Spleen (tissue), 11 donors: ENCODE results near the gene NR3C2. TPM values are rescaled to one million over a fixed set of nuclear protein-coding genes. Genes with fewer than 3 reads are reported as not detected.

Experiments used
- DNase-seq: peaks from one replicate; pipeline ENCODE4 v3.0.0-alpha.2; 2020
- H3K27ac ChIP-seq, 8 donors: fragments of 200-600 bp; sonication (generic) in 7 of 8; 1 replicate in 4 of 8; 2 replicates in 4 of 8; pipeline versions ENCODE4 v1.5.0 to v1.8.0; 2016 to 2021; ENCODE audit warnings: inconsistent platforms in 4 of 8, mild to moderate bottlenecking in 4 of 8, moderate library complexity in 1 of 8
- H3K27me3 ChIP-seq, 7 donors: fragments of 200-600 bp; sonication (generic) in 6 of 7; replicated peaks in 1 of 7; 1 replicate in 4 of 7; 2 replicates in 3 of 7; pipeline versions ENCODE4 v1.5.0 to v1.8.0; 2016 to 2021; ENCODE audit warnings: inconsistent platforms in 3 of 7, mild to moderate bottlenecking in 1 of 7
- H3K36me3 ChIP-seq, 6 donors: fragments of 200-600 bp; sonication (generic) in 5 of 6; 1 replicate in 4 of 6; 2 replicates in 2 of 6; pipeline versions ENCODE4 v1.5.0 to v1.8.0; 2016 to 2021; ENCODE audit warnings: inconsistent platforms in 2 of 6
- H3K4me1 ChIP-seq, 6 donors: fragments of 200-600 bp; sonication (generic) in 5 of 6; 1 replicate in 3 of 6; 2 replicates in 3 of 6; pipeline versions ENCODE4 v1.5.0 to v1.8.0; 2016 to 2021; ENCODE audit warnings: inconsistent platforms in 3 of 6
- H3K4me3 ChIP-seq, 8 donors: fragments of 200-600 bp; sonication (generic) in 7 of 8; 1 replicate in 4 of 8; 2 replicates in 4 of 8; pipeline versions ENCODE4 v1.5.0 to v1.8.0; 2016 to 2021; ENCODE audit warnings: inconsistent platforms in 4 of 8, mild to moderate bottlenecking in 4 of 8, moderate library complexity in 2 of 8
- H3K9me3 ChIP-seq, 8 donors: fragments of 200-600 bp; sonication (generic) in 7 of 8; 1 replicate in 4 of 8; 2 replicates in 4 of 8; pipeline versions ENCODE4 v1.5.0 to v1.8.0; 2016 to 2021; ENCODE audit warnings: inconsistent platforms in 4 of 8
- POLR2A ChIP-seq, 3 donors: fragments of 450-650 bp; IDR thresholded peaks; one replicate each; pipeline ENCODE4 v1.5.1; 2017; ENCODE audit warnings: antibody characterized with exemption in 3 of 3, mild to moderate bottlenecking in 1 of 3
- POLR2AphosphoS5 ChIP-seq, 3 donors: sonication (generic); formaldehyde crosslinking; IDR thresholded peaks; one replicate each; pipeline ENCODE4 v1.5.1; 2017; ENCODE audit warnings: antibody characterized with exemption in 3 of 3
- WGBS, 5 donors: extraction: QIAGEN DNeasy Blood & Tissue Kit in 3 of 5; methylation state at CpG; one replicate each; pipeline versions ENCODE4 v1.1.5 to v1.1.7; 2013 to 2018; 5-methylcytosine and 5-hydroxymethylcytosine counted together
- intact Hi-C: fragments of 100-400 bp; cut with DNase I; formaldehyde crosslinking; loops from one replicate; pipeline ENCODE4 v1.15.0; 2023; ENCODE audit warnings: low total_unique reads
- polyA plus RNA-seq, 3 donors: library from polyadenylated mRNA; stranded (reverse); fragments of 200-250 nt; gene quantifications; one replicate each; pipeline ENCODE4 v1.2.1, GENCODE V29; 2013
- total RNA-seq, 7 donors: library from RNA; depleted of rRNA in 3 of 7; stranded (reverse); fragments of >200 nt in 3 of 7; fragmentation: NEBNext Ultra II Directional in 4 of 7; extraction: Animal tissue kit (Norgen Biotek cat#: 25700) in 4 of 7; gene quantifications; one replicate each; pipeline versions ENCODE4 v1.1.0 to v1.2.1, GENCODE V29; 2016 to 2021
- TF ChIP-seq, protein P1 (sequence below), 11 experiments: fragments of 200-600 bp in 7 of 11; fragments of 450-650 bp in 4 of 11; sonication (generic) in 4 of 11; IDR thresholded peaks in 8 of 11; conservative IDR thresholded peaks in 3 of 11; 1 replicate in 7 of 11; 2 replicates in 4 of 11; pipeline versions ENCODE4 v1.4.0 to v1.8.0; 2016 to 2021; ENCODE audit warnings: antibody characterized with exemption in 11 of 11, inconsistent platforms in 4 of 11, mild to moderate bottlenecking in 1 of 11
- donor health status: healthy with polysubstance abuse.
- donor health status: DM: no; HTN: no; CAD: no; lungs with moderate emphysema.
- donor health status: DM: no; HTN: no; CAD: no.
- donor health status: Bipolar disorder and iron deficiency.
- donor health status: healthy.
- donor health status: DM: no; HTN: no; CAD: no.
- donor health status: DM: yes; HTN: yes; CAD: no.

NR3C2 gene
- total and polyA plus RNA-seq, 10 donors: 1.2 to 25.9 (median 16.2) TPM

DNA sequence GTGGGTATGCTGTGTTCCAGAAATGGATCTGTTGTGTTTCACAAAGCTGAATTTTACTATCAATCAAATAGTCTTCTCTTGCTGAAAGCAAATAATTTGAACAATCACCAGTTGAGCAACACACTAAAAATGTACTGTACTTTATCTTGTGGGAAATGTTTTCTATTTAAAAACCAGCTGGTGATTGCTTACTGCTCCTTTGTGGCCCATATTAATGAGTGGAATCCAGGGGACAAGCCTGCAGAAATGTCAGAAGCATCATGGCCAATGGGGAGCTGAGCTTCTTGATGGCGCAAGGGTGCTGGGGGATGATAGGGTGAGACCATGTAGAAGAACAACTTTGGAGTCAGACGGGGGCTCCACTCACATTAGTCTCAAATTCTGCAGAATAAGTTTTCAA is 364.2 kb downstream of the NR3C2 start:
- WGBS, 5 donors: 87 to 96% (median 92%) methylated on average over 2 of the region's 2 CpGs
- Histone ChIP-seq H3K27me3 (no peaks in the 10 kb centered on the region), H3K27ac (no peak overlapping the region), H3K4me1 (no peaks in the 10 kb centered on the region), H3K9me3 (peaks cover 0 to 47% (median 37%) of the 10 kb centered on the region in 8 donors), H3K4me3 (no peak overlapping the region), H3K36me3 (peaks cover 0 to 98% (median 17%) of the 10 kb centered on the region in 6 donors)
- no peak for DNase-seq
- intact Hi-C loops: no loop called here
- TF ChIP-seq, protein P1, sequence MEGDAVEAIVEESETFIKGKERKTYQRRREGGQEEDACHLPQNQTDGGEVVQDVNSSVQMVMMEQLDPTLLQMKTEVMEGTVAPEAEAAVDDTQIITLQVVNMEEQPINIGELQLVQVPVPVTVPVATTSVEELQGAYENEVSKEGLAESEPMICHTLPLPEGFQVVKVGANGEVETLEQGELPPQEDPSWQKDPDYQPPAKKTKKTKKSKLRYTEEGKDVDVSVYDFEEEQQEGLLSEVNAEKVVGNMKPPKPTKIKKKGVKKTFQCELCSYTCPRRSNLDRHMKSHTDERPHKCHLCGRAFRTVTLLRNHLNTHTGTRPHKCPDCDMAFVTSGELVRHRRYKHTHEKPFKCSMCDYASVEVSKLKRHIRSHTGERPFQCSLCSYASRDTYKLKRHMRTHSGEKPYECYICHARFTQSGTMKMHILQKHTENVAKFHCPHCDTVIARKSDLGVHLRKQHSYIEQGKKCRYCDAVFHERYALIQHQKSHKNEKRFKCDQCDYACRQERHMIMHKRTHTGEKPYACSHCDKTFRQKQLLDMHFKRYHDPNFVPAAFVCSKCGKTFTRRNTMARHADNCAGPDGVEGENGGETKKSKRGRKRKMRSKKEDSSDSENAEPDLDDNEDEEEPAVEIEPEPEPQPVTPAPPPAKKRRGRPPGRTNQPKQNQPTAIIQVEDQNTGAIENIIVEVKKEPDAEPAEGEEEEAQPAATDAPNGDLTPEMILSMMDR (IDR thresholded peaks at IDR 0.05 in 8 of 11, conservative IDR thresholded peaks at IDR 0.05 in 3 of 11): no peak
- TF ChIP-seq POLR2AphosphoS5 (IDR thresholded peaks at IDR 0.05) (no peak), POLR2A (IDR thresholded peaks at IDR 0.05) (no peak)

DNA sequence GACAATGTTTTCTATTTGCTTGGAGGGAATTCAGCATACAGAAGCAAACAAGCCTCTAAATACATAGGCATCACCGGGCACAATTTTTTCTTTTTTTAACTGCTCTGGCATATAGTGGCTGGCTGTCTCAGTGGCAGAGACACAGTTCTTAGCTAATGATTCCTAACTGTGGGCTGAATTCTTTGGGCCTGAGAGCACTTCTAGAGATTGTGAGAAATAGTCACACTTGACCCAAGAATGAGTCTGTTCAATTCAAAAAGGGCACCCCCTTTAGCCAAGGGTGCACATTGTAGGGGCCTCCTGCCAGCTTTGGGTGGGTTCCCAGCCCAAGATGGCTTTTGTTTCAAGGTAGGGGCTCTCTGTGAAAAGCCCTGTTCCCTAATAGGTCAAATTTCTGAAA is 364.6 kb downstream of the NR3C2 start:
- DNase-seq: no peak
- Histone ChIP-seq H3K4me3 (no peak overlapping the region), H3K36me3 (peaks cover 0 to 100% (median 17%) of the 10 kb centered on the region in 6 donors), H3K9me3 (peaks cover 0 to 48% (median 38%) of the 10 kb centered on the region in 8 donors), H3K4me1 (no peaks in the 10 kb centered on the region), H3K27ac (no peak overlapping the region), H3K27me3 (no peaks in the 10 kb centered on the region)
- TF ChIP-seq POLR2AphosphoS5 (IDR thresholded peaks at IDR 0.05) (no peak), POLR2A (IDR thresholded peaks at IDR 0.05) (no peak)
- TF ChIP-seq, protein P1 (IDR thresholded peaks at IDR 0.05 in 8 of 11, conservative IDR thresholded peaks at IDR 0.05 in 3 of 11): no peak
- WGBS, 5 donors: 91 to 100% (median 96%) methylated on average over 1 of the region's 1 CpG
- intact Hi-C loops: no loop called here

DNA sequence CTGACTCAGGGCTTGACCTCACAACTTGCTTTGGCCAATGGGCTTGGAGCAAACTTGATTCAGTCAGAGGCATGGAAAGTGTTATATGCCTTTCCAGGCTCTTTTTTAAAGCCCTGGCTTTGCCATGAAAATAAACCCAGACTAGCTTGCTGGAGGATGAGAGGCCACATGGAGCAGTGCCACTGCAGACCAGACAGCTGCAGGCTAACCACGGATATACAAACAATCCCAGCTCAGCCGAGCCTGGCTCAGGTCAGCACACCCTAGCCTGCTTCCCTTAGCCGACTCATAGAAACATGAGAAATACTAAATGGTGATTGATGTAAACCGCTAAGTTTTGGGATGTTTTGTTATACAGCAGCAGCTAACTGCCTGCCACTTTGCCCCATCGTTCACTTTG is 365.2 kb downstream of the NR3C2 start:
- H3K9me3 ChIP-seq: peaks cover 0 to 48% (median 38%) of the 10 kb centered on the region in 8 donors
- no peaks in the 10 kb centered on the region for H3K27me3 ChIP-seq
- no peak overlapping the region for H3K4me3 ChIP-seq
- TF ChIP-seq POLR2AphosphoS5 (IDR thresholded peaks at IDR 0.05) (no peak), POLR2A (IDR thresholded peaks at IDR 0.05) (no peak)
- TF ChIP-seq, protein P1 (IDR thresholded peaks at IDR 0.05 in 8 of 11, conservative IDR thresholded peaks at IDR 0.05 in 3 of 11): no peak
- no peak for DNase-seq
- intact Hi-C loops: no loop called here
- no peaks in the 10 kb centered on the region for H3K4me1 ChIP-seq
- no peak overlapping the region for H3K27ac ChIP-seq
- peaks cover 0 to 100% (median 17%) of the 10 kb centered on the region in 6 donors for H3K36me3 ChIP-seq
- 91 to 97% (median 93%) methylated on average over 5 of the region's 5 CpGs for WGBS, 5 donors

DNA sequence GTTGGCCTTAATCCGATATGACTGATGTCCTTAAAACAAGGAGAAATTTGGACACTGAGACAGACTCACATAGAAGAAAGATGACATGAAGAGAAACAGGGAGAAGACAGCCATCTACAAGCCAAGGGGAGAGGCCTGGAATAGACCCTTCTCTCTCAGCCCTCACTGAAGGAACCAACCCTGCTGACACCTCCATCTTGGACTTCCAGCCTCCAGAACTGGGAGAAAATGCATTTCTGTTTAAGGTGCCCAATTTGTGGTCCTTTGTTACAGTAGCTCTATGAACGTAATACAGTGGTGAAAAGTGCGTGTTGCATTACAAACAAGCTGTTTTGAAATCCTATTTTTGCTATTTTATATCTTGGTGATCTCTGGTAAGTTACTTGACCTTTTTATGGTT is 366.8 kb downstream of the NR3C2 start:
- TF ChIP-seq POLR2AphosphoS5 (IDR thresholded peaks at IDR 0.05) (no peak), POLR2A (IDR thresholded peaks at IDR 0.05) (no peak)
- TF ChIP-seq, protein P1 (IDR thresholded peaks at IDR 0.05 in 8 of 11, conservative IDR thresholded peaks at IDR 0.05 in 3 of 11): no peak
- Histone ChIP-seq H3K9me3 (peaks cover 0 to 48% (median 38%) of the 10 kb centered on the region in 8 donors), H3K4me3 (no peak overlapping the region), H3K36me3 (peaks cover 0 to 87% (median 11%) of the 10 kb centered on the region in 6 donors), H3K27me3 (no peaks in the 10 kb centered on the region), H3K4me1 (peaks cover 0 to under 1% (median 0%) of the 10 kb centered on the region in 6 donors), H3K27ac (no peak overlapping the region)
- 93 to 96% (median 95%) methylated on average over 3 of the region's 3 CpGs for WGBS, 5 donors
- intact Hi-C loops: no loop called here
- no peak for DNase-seq
